Measurements from ENCODE around the gene FBXW8.

FBXW8 gene

DNA sequence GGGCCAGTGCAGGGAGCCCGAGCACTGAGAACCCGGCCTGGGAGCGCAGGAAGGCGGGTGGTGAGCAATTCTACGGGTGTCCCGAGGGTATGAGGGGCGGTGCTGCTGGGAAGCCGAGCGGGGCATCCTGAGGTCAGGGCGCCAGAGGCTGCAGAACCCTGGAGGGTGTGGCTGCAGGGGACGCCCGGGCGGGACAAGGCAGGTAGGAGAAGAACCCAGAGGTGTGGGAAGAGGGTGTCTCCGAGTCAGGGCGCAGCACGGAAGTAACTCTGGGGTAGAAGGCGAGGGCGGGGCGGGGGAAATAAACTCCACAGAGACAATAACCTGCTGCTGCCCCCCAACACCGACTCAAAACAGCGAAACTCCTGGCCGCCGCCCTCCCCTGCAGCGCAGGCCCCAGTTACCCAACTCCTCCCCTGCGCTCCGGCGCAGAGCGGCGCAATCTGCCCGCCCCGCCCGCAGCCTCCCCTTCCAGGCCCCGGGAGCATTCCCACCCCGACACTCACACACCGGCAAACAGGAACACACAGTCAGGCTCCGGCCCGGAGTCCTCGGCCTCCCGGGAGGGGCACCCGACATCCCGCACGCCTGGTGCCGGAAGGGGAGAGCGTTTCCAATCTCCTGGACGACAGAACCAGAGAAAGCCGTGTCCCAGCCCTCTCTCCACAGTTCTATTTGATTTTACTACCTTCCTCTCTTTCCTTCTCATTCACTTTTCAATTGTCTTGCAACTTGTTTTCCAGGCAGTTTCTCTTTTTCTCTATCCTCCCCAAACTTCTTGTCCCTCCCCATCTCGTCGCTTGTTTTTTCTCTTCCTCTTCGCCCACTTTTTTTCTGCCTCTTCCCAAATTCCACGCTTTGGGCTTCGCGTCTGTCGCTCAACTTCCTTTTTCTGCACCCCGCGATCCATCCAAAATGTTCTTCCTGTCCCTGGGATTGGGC, 31.9 kb upstream of the FBXW8 start (continued):
- TF ChIP-seq, protein P1, sequence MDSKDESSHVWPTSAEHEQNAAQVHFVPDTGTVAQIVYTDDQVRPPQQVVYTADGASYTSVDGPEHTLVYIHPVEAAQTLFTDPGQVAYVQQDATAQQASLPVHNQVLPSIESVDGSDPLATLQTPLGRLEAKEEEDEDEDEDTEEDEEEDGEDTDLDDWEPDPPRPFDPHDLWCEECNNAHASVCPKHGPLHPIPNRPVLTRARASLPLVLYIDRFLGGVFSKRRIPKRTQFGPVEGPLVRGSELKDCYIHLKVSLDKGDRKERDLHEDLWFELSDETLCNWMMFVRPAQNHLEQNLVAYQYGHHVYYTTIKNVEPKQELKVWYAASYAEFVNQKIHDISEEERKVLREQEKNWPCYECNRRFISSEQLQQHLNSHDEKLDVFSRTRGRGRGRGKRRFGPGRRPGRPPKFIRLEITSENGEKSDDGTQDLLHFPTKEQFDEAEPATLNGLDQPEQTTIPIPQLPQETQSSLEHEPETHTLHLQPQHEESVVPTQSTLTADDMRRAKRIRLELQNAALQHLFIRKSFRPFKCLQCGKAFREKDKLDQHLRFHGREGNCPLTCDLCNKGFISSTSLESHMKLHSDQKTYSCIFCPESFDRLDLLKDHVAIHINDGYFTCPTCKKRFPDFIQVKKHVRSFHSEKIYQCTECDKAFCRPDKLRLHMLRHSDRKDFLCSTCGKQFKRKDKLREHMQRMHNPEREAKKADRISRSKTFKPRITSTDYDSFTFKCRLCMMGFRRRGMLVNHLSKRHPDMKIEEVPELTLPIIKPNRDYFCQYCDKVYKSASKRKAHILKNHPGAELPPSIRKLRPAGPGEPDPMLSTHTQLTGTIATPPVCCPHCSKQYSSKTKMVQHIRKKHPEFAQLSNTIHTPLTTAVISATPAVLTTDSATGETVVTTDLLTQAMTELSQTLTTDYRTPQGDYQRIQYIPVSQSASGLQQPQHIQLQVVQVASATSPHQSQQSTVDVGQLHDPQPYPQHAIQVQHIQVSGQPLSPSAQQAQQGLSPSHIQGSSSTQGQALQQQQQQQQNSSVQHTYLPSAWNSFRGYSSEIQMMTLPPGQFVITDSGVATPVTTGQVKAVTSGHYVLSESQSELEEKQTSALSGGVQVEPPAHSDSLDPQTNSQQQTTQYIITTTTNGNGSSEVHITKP (tag by site-specific recombination; IDR thresholded peaks at IDR 0.05), result peak; percentile 60
- TF ChIP-seq ZNF174 (tag by site-specific recombination; IDR thresholded peaks at IDR 0.05), result no peak
- TF ChIP-seq SP3 (tag by site-specific recombination; IDR thresholded peaks at IDR 0.05), result peak; percentile 41; the same call in 1 of the 2 replicates
- TF ChIP-seq KLF9 (tag by site-specific recombination; IDR thresholded peaks at IDR 0.05; ENCODE audit: low read depth), result no peak; the same call in 1 of the 2 replicates
- peak; percentile 63; the same call in 1 of the 2 replicates for TF ChIP-seq IKZF3 (tag by site-specific recombination; IDR thresholded peaks at IDR 0.05)
- TF ChIP-seq RBAK (tag by site-specific recombination; IDR thresholded peaks at IDR 0.05), result no peak
- TF ChIP-seq HOXD13 (CRISPR knock-in tag; IDR thresholded peaks at IDR 0.05; ENCODE audit: borderline replicate concordance), result 0 out of 2 replicates have a peak, but pooled peaks have one; percentile 19
- no peak for TF ChIP-seq GLI2 (tag by site-specific recombination; IDR thresholded peaks at IDR 0.05; ENCODE audit: borderline replicate concordance, low read depth)
- no peak for TF ChIP-seq ZBTB48 (tag by site-specific recombination; IDR thresholded peaks at IDR 0.05)
- TF ChIP-seq ZIC2 (tag by site-specific recombination; IDR thresholded peaks at IDR 0.05), result peak; percentile 85
- no peak for TF ChIP-seq ZNF747 (tag by site-specific recombination; IDR thresholded peaks at IDR 0.05)
- TF ChIP-seq ZBTB20 (tag by site-specific recombination; IDR thresholded peaks at IDR 0.05), result peak; percentile 85
- no peak for TF ChIP-seq KLF10 (tag by site-specific recombination; IDR thresholded peaks at IDR 0.05)
- TF ChIP-seq EGR2 (tag by site-specific recombination; IDR thresholded peaks at IDR 0.05; ENCODE audit: low read depth), result peak; percentile 64
- TF ChIP-seq, protein P2, sequence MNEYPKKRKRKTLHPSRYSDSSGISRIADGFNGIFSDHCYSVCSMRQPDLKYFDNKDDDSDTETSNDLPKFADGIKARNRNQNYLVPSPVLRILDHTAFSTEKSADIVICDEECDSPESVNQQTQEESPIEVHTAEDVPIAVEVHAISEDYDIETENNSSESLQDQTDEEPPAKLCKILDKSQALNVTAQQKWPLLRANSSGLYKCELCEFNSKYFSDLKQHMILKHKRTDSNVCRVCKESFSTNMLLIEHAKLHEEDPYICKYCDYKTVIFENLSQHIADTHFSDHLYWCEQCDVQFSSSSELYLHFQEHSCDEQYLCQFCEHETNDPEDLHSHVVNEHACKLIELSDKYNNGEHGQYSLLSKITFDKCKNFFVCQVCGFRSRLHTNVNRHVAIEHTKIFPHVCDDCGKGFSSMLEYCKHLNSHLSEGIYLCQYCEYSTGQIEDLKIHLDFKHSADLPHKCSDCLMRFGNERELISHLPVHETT (tag by site-specific recombination; IDR thresholded peaks at IDR 0.05), result peak; percentile 39; the same call in 1 of the 2 replicates
- peak; percentile 57 for TF ChIP-seq SP2 (tag by site-specific recombination; IDR thresholded peaks at IDR 0.05)
- no peak for TF ChIP-seq REST (tag by site-specific recombination; IDR thresholded peaks at IDR 0.05)
- TF ChIP-seq ZSCAN23 (tag by site-specific recombination; IDR thresholded peaks at IDR 0.05), result peak; percentile 29; the same call in 1 of the 2 replicates
- no peak for TF ChIP-seq KLF16 (tag by site-specific recombination; IDR thresholded peaks at IDR 0.05)
- no peak; the same call in 1 of the 2 replicates for TF ChIP-seq WT1 (tag by site-specific recombination; IDR thresholded peaks at IDR 0.05)
- no peak for TF ChIP-seq ZNF16 (tag by site-specific recombination; IDR thresholded peaks at IDR 0.05; ENCODE audit: low read depth)
- peak; percentile 95 for TF ChIP-seq ZNF18 (tag by site-specific recombination; IDR thresholded peaks at IDR 0.05)
- no peak for TF ChIP-seq ZNF645 (tag by site-specific recombination; IDR thresholded peaks at IDR 0.05)
- no peak for TF ChIP-seq ZNF585B (tag by site-specific recombination; IDR thresholded peaks at IDR 0.05)
- peak; percentile 92 for TF ChIP-seq ZNF600 (tag by site-specific recombination; IDR thresholded peaks at IDR 0.05)
- no peak for TF ChIP-seq YY2 (tag by site-specific recombination; IDR thresholded peaks at IDR 0.05)
- TF ChIP-seq ZNF341 (tag by site-specific recombination; IDR thresholded peaks at IDR 0.05; ENCODE audit: low read depth), result 0 out of 2 replicates have a peak, but pooled peaks have one; percentile 12
